ENCODE measurements around the gene SMPDL3B.

SMPDL3B gene

GRCh38 chr1:27928216-27928954, 6.4 kb upstream of the SMPDL3B start:
- DNase-seq: no peak
- H3K4me1 Mint-ChIP-seq (ENCODE audit: low read depth): no peaks in the 10 kb centered on the region
- H3K4me3 Mint-ChIP-seq: no peak overlapping the region
- no peaks in the 10 kb centered on the region for H3K36me3 Mint-ChIP-seq (ENCODE audit: low read depth)
- H3K27me3 Mint-ChIP-seq: peaks cover 3% of the 10 kb centered on the region
- no peaks in the 10 kb centered on the region for H3K9me3 Mint-ChIP-seq
- no peak overlapping the region for H3K27ac Mint-ChIP-seq

GRCh38 chr1:27931184-27931583, 3.6 kb upstream of the SMPDL3B start:
- Mint-ChIP-seq H3K36me3 (ENCODE audit: low read depth) (no peaks in the 10 kb centered on the region), H3K4me3 (no peak overlapping the region), H3K27ac (no peak overlapping the region), H3K4me1 (ENCODE audit: low read depth) (peaks cover 10% of the 10 kb centered on the region), H3K27me3 (peaks cover 23% of the 10 kb centered on the region), H3K9me3 (no peaks in the 10 kb centered on the region)
- no peak for DNase-seq

GRCh38 chr1:27931759-27932158, 3.0 kb upstream of the SMPDL3B start:
- no peaks in the 10 kb centered on the region for H3K9me3 Mint-ChIP-seq
- H3K27ac Mint-ChIP-seq: no peak overlapping the region
- peaks cover 23% of the 10 kb centered on the region for H3K27me3 Mint-ChIP-seq
- no peak for DNase-seq
- H3K4me1 Mint-ChIP-seq (ENCODE audit: low read depth): peaks cover 10% of the 10 kb centered on the region
- no peak overlapping the region for H3K4me3 Mint-ChIP-seq
- no peaks in the 10 kb centered on the region for H3K36me3 Mint-ChIP-seq (ENCODE audit: low read depth)

- peaks cover 19% of the 10 kb centered on the region for H3K4me1 Mint-ChIP-seq (ENCODE audit: low read depth)
- DNase-seq: no peak
- no peak overlapping the region for H3K4me3 Mint-ChIP-seq
- no peak overlapping the region for H3K27ac Mint-ChIP-seq
- no peaks in the 10 kb centered on the region for H3K36me3 Mint-ChIP-seq (ENCODE audit: low read depth)
- peaks cover 23% of the 10 kb centered on the region for H3K27me3 Mint-ChIP-seq
- no peaks in the 10 kb centered on the region for H3K9me3 Mint-ChIP-seq
These were observed 921 bp downstream of the SMPDL3B start for GRCh38 chr1:27935721-27936120.

GRCh38 chr1:27936370-27936769, 1.6 kb downstream of the SMPDL3B start:
- Mint-ChIP-seq H3K4me3 (no peak overlapping the region), H3K36me3 (ENCODE audit: low read depth) (no peaks in the 10 kb centered on the region), H3K4me1 (ENCODE audit: low read depth) (peaks cover 19% of the 10 kb centered on the region), H3K9me3 (no peaks in the 10 kb centered on the region), H3K27me3 (peaks cover 23% of the 10 kb centered on the region), H3K27ac (no peak overlapping the region)
- DNase-seq: no peak

- DNase-seq: no peak
- Mint-ChIP-seq H3K36me3 (ENCODE audit: low read depth) (no peaks in the 10 kb centered on the region), H3K27ac (no peak overlapping the region), H3K9me3 (no peaks in the 10 kb centered on the region), H3K27me3 (peaks cover 22% of the 10 kb centered on the region), H3K4me1 (ENCODE audit: low read depth) (peaks cover 19% of the 10 kb centered on the region), H3K4me3 (no peak overlapping the region)
These were observed 2.7 kb downstream of the SMPDL3B start for GRCh38 chr1:27937524-27937836.

- Mint-ChIP-seq H3K27me3 (peaks cover 19% of the 10 kb centered on the region), H3K27ac (no peak overlapping the region)
These were observed 3.7 kb downstream of the SMPDL3B start for GRCh38 chr1:27938488-27938887.

GRCh38 chr1:27940297-27940696, 5.5 kb downstream of the SMPDL3B start:
- Mint-ChIP-seq H3K4me1 (ENCODE audit: low read depth) (peaks cover 24% of the 10 kb centered on the region), H3K27ac (peak overlapping the region; percentile 79), H3K36me3 (ENCODE audit: low read depth) (no peaks in the 10 kb centered on the region), H3K27me3 (peaks cover 8% of the 10 kb centered on the region), H3K4me3 (no peak overlapping the region), H3K9me3 (no peaks in the 10 kb centered on the region)
- peak; percentile 75 for DNase-seq

More at GRCh38 chr1:27938488-27938887, 3.7 kb downstream of the SMPDL3B start:
- H3K36me3 Mint-ChIP-seq (ENCODE audit: low read depth): no peaks in the 10 kb centered on the region
- H3K9me3 Mint-ChIP-seq: no peaks in the 10 kb centered on the region
- H3K4me3 Mint-ChIP-seq: no peak overlapping the region
- no peak for DNase-seq
- H3K4me1 Mint-ChIP-seq (ENCODE audit: low read depth): peaks cover 27% of the 10 kb centered on the region

- no peaks in the 10 kb centered on the region for H3K36me3 Mint-ChIP-seq (ENCODE audit: low read depth)
- H3K4me3 Mint-ChIP-seq: no peak overlapping the region
- no peaks in the 10 kb centered on the region for H3K9me3 Mint-ChIP-seq
- peaks cover 22% of the 10 kb centered on the region for H3K4me1 Mint-ChIP-seq (ENCODE audit: low read depth)
- no peak for DNase-seq
- peaks cover under 1% of the 10 kb centered on the region for H3K27me3 Mint-ChIP-seq
- no peak overlapping the region for H3K27ac Mint-ChIP-seq
These were observed 6.2 kb downstream of the SMPDL3B start for GRCh38 chr1:27940870-27941560.

GRCh38 chr1:27941671-27942540, 7.1 kb downstream of the SMPDL3B start:
- Mint-ChIP-seq H3K36me3 (ENCODE audit: low read depth) (no peaks in the 10 kb centered on the region), H3K27me3 (no peaks in the 10 kb centered on the region), H3K9me3 (no peaks in the 10 kb centered on the region), H3K27ac (no peak overlapping the region), H3K4me3 (no peak overlapping the region), H3K4me1 (ENCODE audit: low read depth) (peaks cover 22% of the 10 kb centered on the region)
- DNase-seq: no peak

- Mint-ChIP-seq H3K4me1 (ENCODE audit: low read depth) (peaks cover 20% of the 10 kb centered on the region), H3K36me3 (ENCODE audit: low read depth) (no peaks in the 10 kb centered on the region), H3K27me3 (no peaks in the 10 kb centered on the region), H3K4me3 (no peak overlapping the region), H3K27ac (no peak overlapping the region), H3K9me3 (no peaks in the 10 kb centered on the region)
- no peak for DNase-seq
These were observed 10.2 kb downstream of the SMPDL3B start for GRCh38 chr1:27945020-27945419.

GRCh38 chr1:27949027-27949426, 14.2 kb downstream of the SMPDL3B start:
- Mint-ChIP-seq H3K9me3 (no peaks in the 10 kb centered on the region), H3K27ac (no peak overlapping the region), H3K36me3 (ENCODE audit: low read depth) (no peaks in the 10 kb centered on the region), H3K4me3 (no peak overlapping the region), H3K4me1 (ENCODE audit: low read depth) (peaks cover 2% of the 10 kb centered on the region), H3K27me3 (no peaks in the 10 kb centered on the region)
- no peak for DNase-seq

- no peaks in the 10 kb centered on the region for H3K27me3 Mint-ChIP-seq
- DNase-seq: no peak
- H3K4me3 Mint-ChIP-seq: no peak overlapping the region
- no peaks in the 10 kb centered on the region for H3K9me3 Mint-ChIP-seq
- no peaks in the 10 kb centered on the region for H3K36me3 Mint-ChIP-seq (ENCODE audit: low read depth)
- H3K4me1 Mint-ChIP-seq (ENCODE audit: low read depth): no peaks in the 10 kb centered on the region
- H3K27ac Mint-ChIP-seq: no peak overlapping the region
These were observed 16.6 kb downstream of the SMPDL3B start for GRCh38 chr1:27951396-27951795.

- H3K4me3 Mint-ChIP-seq: no peak overlapping the region
- DNase-seq: no peak
- no peaks in the 10 kb centered on the region for H3K9me3 Mint-ChIP-seq
- no peaks in the 10 kb centered on the region for H3K4me1 Mint-ChIP-seq (ENCODE audit: low read depth)
- H3K36me3 Mint-ChIP-seq (ENCODE audit: low read depth): no peaks in the 10 kb centered on the region
- no peak overlapping the region for H3K27ac Mint-ChIP-seq
- no peaks in the 10 kb centered on the region for H3K27me3 Mint-ChIP-seq
These were observed 17.3 kb downstream of the SMPDL3B start for GRCh38 chr1:27952147-27952546.

GRCh38 chr1:27954186-27954585, 19.4 kb downstream of the SMPDL3B start:
- no peak for DNase-seq
- no peaks in the 10 kb centered on the region for H3K9me3 Mint-ChIP-seq

More at GRCh38 chr1:27954186-27954585, 19.4 kb downstream of the SMPDL3B start:
- Mint-ChIP-seq H3K36me3 (ENCODE audit: low read depth) (no peaks in the 10 kb centered on the region), H3K27me3 (no peaks in the 10 kb centered on the region), H3K4me3 (no peak overlapping the region), H3K27ac (no peak overlapping the region), H3K4me1 (ENCODE audit: low read depth) (peaks cover 5% of the 10 kb centered on the region)
